Upper lobe of right lung (tissue), 1 donor: Measurements from ENCODE around the gene SDC1. TPM values are rescaled to one million over a fixed set of nuclear protein-coding genes. Genes with fewer than 3 reads are reported as not detected.
A peak's percentile ranks its signal among the peaks of the same experiment; 100 is the strongest.

Experiments used
- ATAC-seq: fragments of 200-7000 bp; cut with Tn5 transposase; one replicate; pipeline ENCODE4 v1.9.1; 2020; ENCODE audit warnings: mild to moderate bottlenecking, moderate library complexity
- DNase-seq: peaks from one replicate; pipeline ENCODE4 v3.0.0-alpha.2; 2020
- H3K27ac ChIP-seq: fragments of 200-600 bp; one replicate; pipeline ENCODE4 v1.8.0; 2022
- H3K27me3 ChIP-seq: fragments of 200-600 bp; one replicate; pipeline ENCODE4 v1.8.0; 2022; ENCODE audit warnings: mild to moderate bottlenecking
- H3K36me3 ChIP-seq: fragments of 200-600 bp; one replicate; pipeline ENCODE4 v1.8.0; 2022
- H3K4me1 ChIP-seq: fragments of 200-600 bp; one replicate; pipeline ENCODE4 v1.8.0; 2022
- H3K4me3 ChIP-seq: fragments of 200-600 bp; one replicate; pipeline ENCODE4 v1.8.0; 2022; ENCODE audit warnings: mild to moderate bottlenecking
- H3K9me3 ChIP-seq: fragments of 200-600 bp; one replicate; pipeline ENCODE4 v1.8.0; 2022
- intact Hi-C: fragments of 100-400 bp; cut with DNase I; formaldehyde crosslinking; loops from one replicate; pipeline ENCODE4 v1.11.0; 2022
- total RNA-seq: library from RNA; stranded (reverse); fragmentation: NEBNext Ultra II Directional; extraction: Animal tissue kit (Norgen Biotek cat#: 25700); gene quantifications from one replicate; pipeline ENCODE4 v1.2.1, GENCODE V29; 2021
- TF ChIP-seq, protein P1 (sequence below): fragments of 200-600 bp; IDR thresholded peaks from one replicate; pipeline ENCODE4 v1.8.0; 2022; ENCODE audit warnings: antibody characterized with exemption
- donor health status: DM: no; HTN: yes; CAD: no; lungs with severe emphysema.

Gene SDC1
- total RNA-seq, 1 donor from 2014 or later, result 148 TPM

DNA sequence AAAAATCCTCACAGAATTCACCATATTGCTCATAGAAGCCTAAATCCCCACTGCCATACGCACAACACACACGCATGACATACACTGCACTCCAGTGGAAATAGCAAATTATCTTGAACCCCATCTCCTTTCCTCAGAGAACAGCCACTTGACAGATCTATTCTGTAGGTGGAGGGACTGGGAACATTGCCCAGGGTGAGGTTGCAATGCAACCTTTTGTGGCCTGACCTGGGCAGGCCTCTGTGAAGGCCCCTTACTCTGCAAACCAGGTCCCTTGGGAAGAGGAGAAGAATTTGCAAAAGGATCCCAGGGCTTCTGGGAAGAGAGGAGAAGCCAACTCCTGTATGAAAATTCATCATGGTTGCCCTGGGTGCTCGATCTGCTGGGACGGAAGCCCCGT, 51.9 kb downstream of the SDC1 start:
- ATAC-seq (no peak), DNase-seq (no peak)
- TF ChIP-seq, protein P1, sequence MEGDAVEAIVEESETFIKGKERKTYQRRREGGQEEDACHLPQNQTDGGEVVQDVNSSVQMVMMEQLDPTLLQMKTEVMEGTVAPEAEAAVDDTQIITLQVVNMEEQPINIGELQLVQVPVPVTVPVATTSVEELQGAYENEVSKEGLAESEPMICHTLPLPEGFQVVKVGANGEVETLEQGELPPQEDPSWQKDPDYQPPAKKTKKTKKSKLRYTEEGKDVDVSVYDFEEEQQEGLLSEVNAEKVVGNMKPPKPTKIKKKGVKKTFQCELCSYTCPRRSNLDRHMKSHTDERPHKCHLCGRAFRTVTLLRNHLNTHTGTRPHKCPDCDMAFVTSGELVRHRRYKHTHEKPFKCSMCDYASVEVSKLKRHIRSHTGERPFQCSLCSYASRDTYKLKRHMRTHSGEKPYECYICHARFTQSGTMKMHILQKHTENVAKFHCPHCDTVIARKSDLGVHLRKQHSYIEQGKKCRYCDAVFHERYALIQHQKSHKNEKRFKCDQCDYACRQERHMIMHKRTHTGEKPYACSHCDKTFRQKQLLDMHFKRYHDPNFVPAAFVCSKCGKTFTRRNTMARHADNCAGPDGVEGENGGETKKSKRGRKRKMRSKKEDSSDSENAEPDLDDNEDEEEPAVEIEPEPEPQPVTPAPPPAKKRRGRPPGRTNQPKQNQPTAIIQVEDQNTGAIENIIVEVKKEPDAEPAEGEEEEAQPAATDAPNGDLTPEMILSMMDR, result no peak
- intact Hi-C loops, result no loop called here
- Histone ChIP-seq H3K9me3 (no peaks in the 10 kb centered on the region), H3K4me1 (peaks cover 5% of the 10 kb centered on the region), H3K27me3 (no peaks in the 10 kb centered on the region), H3K36me3 (no peaks in the 10 kb centered on the region), H3K4me3 (no peak overlapping the region), H3K27ac (no peak overlapping the region)

DNA sequence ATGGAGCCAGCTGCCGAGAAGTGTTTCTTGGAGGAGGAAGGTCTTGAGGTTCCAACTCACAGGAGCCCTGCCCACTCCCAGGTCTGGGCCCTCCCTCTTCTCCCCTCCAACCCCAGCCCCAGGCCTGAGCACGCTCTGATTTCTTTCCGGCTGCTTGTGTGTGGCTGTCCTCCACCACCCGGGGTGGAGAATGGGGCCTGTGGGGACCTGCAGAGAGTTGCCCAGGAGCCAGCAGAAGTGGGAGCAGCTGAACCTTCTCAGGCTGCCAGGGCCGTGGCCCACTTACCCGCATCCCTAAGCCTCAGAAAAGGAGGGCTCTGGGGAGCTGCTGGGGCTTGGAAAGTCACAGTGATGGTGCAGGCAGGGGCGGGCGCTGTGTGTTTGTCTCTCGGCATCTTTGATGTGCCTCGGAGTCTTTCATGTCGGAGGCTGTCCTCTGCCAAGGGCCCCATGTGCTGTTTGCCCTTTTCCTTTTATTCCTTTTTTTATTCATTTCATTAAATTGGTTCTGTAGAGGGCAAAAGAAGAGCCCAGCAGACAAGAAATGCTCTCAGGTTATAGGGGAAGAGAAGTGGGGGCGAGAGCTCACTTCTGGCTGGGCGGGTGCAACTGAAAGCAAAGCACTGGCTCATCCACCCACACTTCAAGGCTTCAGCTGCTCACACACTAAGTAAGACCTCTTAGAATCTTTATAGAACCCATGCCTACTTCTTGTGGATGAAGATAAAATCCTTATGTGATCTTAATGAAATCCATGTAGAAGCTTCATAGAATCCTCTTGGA, 52.5 kb downstream of the SDC1 start:
- Histone ChIP-seq H3K4me1 (no peaks in the 10 kb centered on the region), H3K36me3 (no peaks in the 10 kb centered on the region), H3K9me3 (no peaks in the 10 kb centered on the region), H3K4me3 (no peak overlapping the region), H3K27me3 (no peaks in the 10 kb centered on the region), H3K27ac (no peak overlapping the region)
- peak; percentile 80 for DNase-seq
- TF ChIP-seq, protein P1, result no peak
- peak; percentile 82 for ATAC-seq
- intact Hi-C loops, result no loop called here

DNA sequence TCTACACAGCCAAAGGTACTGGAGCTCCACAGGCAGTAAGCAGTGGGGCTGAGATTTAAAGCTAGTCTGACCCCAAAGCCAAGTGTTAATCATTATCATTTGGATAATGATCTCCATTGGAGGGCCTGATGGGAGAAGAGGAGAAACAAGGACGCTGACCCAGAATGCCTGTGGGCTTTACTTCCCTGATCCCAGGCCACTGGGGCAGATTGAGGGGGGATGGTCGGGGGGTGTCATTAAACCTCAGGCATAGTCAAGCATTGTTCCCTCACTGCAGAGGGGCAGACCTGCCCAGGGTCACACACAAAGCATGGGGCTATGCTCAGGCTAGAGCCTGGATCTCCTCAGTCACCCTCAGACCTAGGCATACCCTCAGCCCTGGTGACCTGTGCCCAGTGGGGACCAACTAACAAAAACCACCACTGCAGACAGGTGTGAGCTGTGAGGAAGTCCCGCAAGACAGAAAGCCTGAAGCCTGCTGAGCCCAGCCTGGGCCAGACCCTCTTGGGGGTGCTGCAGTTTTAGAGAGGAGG, 53.4 kb downstream of the SDC1 start:
- ATAC-seq, result no peak
- intact Hi-C loops, result no loop called here
- Histone ChIP-seq H3K27ac (no peak overlapping the region), H3K36me3 (no peaks in the 10 kb centered on the region), H3K4me3 (no peak overlapping the region), H3K4me1 (no peaks in the 10 kb centered on the region), H3K27me3 (no peaks in the 10 kb centered on the region), H3K9me3 (no peaks in the 10 kb centered on the region)
- TF ChIP-seq, protein P1, result no peak
- no peak for DNase-seq

DNA sequence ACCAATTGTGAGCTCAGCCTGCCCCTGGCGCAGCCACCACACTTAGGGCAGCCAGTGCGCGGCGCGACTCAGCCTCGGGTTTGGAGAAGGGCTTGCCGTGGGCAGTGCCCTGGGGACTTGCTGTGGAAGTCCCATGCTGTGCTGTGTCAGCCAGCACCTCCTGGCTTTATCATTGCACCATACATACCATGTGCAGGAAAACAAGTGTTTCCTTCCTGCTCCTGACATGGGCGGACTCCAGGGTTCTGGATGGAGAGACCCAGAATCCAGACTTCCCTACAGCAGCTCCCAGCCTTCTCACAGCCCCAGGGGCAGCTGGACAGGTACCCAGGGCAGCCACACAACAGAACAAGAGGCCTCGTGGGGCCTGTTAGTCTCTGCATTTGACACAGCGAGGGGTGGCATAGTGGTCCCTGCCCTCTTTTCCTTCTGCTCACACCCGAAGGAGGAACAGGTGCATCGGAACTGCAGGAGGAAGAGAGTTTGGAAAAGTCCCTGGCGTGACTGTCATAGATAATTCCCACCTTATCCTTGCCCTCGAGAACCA, 54.2 kb downstream of the SDC1 start:
- Histone ChIP-seq H3K27me3 (no peaks in the 10 kb centered on the region), H3K4me1 (no peaks in the 10 kb centered on the region), H3K9me3 (no peaks in the 10 kb centered on the region), H3K36me3 (no peaks in the 10 kb centered on the region), H3K4me3 (no peak overlapping the region), H3K27ac (no peak overlapping the region)
- TF ChIP-seq, protein P1, result no peak
- DNase-seq (peak; percentile 43), ATAC-seq (no peak)
- intact Hi-C loops, result no loop called here

DNA sequence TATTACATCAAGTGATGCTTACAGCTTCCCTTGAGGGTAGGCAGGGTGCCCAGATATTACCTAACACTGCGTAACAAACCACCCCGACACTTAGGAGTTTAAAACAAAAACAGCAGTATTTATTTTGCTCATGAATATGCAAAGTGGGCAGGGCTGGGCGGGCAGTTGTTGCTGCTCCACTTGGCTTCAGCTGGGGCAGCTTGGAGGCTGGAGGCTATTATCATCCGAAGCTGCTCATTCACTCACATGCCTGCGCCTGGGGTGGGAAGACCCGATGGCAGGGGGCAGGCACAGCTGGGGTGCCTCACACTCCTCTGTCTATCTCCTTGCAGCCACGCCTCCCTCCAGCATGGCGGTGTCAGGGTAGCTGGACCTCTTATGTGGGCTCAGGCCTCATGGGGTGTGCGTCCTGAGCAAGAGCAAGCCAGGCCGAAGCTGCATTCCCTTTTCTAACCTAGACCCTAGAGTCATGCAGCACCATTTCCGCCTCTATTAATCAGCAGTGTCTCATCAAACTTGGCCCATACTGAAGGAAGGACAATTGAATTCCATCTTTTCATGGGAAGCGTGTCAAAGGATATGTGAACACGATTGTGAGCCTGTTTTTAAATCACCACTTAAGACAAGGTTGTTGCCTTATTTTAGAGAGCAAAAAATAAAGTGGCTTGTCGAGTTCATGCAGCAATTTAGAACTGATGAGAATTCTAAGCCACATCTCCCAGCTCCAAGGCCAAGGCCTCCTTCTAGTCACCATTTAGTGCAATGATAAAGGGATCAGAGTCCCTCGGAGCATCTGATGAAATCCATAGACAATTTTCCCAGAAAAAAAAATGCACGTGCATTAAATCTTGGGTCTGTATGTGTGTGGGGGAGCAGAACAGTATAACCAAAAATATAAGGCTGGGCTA, 54.9 kb downstream of the SDC1 start:
- TF ChIP-seq, protein P1, result no peak
- DNase-seq (peak; percentile 69), ATAC-seq (peak; percentile 13)
- Histone ChIP-seq H3K4me1 (no peaks in the 10 kb centered on the region), H3K4me3 (no peak overlapping the region), H3K9me3 (no peaks in the 10 kb centered on the region), H3K36me3 (no peaks in the 10 kb centered on the region), H3K27me3 (no peaks in the 10 kb centered on the region), H3K27ac (no peak overlapping the region)
- intact Hi-C loops, result no loop called here
